Measurements from ENCODE around the gene PRDM12.
A peak's percentile ranks its signal among the peaks of the same experiment; 100 is the strongest.

Gene PRDM12

DNA sequence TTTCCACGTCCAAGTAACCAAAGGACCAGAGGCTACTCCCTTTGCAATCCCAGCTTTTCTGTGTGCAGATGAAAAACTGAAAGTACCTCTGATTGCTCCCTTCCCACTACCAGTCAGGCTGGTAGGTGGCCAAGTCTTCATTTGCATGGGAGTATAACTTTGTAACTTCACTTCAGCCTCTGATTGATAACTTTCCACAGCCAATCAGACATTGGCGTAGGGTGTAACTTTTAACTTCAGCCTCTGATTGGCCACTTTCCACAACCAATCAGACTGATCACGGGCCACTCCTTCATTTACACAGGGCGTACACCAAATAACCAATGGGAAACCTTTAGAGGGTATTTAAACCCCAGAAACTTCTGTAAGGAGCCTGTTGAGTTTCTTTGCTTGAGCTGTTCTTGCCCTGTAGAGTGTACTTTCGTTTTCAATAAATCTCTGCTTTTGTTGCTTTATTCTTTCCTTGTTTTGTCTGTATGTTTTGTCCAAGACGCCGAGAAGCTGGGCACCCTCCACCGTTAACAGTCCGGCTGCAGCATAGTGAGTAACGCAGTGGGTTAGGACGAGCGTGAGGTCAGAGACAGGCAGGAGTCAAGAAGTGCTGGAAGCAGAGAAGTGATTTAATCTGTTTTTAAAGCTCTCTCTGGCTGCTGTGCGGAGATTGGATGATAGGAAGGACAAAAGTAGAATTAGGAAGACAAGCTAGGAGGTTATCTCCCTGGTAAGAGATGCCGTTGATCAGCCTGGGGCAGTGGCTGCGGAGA lies 25.7 kb downstream of the PRDM12 start:
- DNase-seq (ENCODE audit: low read depth): peak; percentile 89

DNA sequence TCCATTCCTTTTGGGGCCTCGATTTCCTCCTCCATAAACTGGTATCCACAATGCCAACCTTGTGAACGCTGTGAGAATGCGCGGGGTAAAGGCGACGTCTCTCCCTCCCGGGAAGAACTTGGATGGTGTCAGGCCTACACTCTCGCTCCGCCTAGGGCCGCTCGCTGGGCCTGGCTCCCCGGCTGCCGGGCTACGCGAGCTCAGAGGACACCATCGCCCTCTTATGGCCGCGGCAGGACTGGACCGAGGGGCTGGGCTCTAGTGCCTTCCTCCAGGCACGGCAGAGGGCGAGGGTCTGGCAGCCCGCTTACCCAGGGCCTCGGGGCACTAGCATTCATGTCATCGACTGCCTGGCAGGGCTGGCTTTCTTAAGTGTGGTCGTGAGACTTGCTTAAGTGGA lies 27.9 kb downstream of the PRDM12 start:
- no peak for DNase-seq (ENCODE audit: low read depth)

DNA sequence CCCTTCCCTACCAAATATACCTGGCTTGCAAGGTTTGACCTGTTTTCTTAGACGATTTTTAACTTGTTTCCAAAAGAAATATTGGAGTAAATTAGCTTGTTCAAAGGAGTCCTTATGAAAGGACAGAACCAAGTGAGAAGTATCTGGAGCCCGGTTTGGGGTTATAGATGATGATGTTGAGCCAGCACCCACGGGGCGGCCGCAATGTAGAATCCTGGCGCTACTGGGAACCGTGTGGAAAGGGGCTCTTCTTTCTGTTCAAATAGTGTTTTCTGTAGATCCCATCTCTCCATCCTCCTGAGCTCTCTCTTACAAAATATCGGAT lies 28.7 kb downstream of the PRDM12 start:
- no peak for DNase-seq (ENCODE audit: low read depth)

DNA sequence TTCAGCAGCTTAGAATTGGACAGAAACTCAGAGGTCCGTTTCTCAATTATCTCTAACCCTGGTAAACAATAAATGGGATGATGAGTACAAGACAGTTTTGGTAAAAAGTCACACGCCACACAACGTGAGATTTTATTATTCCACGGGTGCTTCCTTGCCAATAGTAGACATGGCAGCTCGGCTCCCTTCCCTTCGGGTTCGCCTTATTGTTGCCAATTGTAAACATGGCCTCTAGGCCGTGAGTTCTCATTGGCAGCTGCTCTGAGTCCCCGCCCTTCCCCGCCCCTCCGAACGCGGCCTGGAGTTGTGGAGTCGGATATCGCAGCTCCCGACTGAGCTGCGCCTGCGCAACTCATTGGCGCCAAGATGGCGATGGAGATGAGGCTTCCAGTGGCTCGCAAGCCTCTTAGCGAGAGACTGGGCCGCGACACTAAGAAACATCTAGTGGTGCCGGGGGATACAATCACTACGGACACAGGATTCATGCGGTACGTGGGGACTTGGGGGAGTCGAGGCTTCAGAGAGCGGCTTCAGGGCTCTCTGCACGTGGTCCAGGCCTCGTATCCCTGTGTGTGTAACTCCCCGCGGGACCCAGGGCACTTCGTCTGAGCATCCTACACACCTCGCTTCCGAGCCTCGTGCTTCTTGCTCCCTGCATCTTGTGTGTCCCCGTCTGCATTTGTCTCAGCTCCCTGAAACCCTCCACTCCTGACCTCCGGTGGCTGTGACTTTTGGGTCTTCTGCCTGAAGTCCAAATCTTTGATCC lies 29.2 kb downstream of the PRDM12 start, which contains the start of gene EXOSC2:
EXOSC2 (plus strand) TSS at position 355 of the 766 bp plus-strand sequence; CDS start at position 367, 12 bp downstream.
- DNase-seq (ENCODE audit: low read depth): peak; percentile 96

DNA sequence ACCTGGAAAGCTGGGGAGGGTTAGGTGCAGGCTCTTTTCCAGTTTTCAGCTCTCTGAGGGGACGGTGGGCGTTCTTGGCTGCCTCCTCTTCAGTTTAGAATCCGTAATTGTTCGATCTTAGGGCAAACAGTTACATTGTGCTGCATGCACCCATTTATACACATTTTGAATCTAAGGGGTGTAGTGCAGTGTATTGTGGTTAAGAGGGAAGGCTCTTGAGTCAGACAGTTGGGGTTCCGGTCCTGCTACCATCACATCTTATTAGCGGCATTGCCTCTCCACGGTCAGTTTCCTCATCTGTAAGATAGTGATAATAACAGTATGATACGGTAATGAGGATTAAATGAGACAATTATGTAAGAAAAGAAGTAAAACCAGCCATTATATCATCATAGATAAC lies 29.8 kb downstream of the PRDM12 start:
- no peak for DNase-seq (ENCODE audit: low read depth)

DNA sequence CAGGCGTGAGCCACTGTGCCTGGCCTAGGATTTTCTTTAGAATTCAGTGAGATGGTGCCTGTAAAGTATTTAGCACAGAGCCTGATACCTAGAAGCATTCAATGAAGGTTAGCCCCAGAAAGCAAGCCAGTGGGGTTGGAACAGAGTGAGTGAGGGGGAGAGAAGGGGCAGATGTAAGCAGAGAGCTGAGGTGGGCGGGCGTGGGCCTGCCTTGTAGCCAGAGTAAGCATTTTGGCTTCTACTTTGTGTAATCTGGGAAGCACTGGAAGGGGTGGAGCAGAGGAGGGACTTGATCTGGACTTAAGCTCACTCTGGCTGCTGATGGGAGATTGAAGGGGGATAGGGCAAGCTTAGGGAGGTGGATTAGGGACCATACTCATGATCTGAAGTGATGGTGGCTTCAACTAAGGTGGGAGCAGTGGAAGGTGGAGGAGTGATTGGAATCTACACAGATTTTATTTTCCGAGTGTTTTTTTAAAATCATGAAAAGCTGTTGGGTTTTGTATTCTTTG lies 31.8 kb downstream of the PRDM12 start:
- no peak for DNase-seq (ENCODE audit: low read depth)

DNA sequence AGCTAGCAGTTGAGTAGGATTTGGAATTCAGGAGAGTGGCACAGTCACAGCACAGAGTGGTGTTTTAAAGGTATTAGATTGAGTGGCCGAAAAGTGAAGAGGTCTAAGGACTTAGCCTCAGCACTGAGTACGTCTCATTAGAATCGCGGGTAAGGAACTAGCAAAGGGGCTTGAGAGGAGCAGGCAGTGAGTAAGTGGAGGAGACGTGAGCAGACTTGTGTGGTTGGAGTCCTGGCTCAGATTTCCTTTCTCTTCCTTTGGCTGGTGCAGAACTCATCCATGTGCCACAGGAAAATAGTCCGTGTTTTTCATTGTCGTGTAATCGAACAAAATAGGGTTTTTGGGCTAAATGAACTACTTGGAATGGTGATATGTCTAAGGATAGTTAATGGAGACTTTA lies 32.6 kb downstream of the PRDM12 start:
- DNase-seq (ENCODE audit: low read depth): no peak

DNA sequence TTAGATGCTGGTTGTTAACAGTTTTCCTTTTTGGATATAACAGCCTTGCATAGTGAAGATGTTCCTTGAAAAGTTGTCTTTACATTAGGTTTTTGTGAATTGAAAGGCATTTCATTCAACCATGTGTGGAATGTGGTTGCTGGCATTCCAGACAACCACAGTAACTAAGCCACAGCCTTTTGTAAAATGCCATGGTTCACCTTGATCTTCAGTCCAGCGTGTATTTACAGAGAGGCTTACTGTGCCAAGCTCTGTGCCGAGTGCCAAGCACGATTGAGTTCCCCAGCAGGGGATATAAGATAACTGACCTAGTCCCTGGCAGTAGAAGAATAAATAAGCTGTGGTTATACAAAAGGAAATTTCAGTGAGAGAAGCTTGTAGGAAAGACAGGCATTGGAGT lies 34.1 kb downstream of the PRDM12 start:
- no peak for DNase-seq (ENCODE audit: low read depth)

DNA sequence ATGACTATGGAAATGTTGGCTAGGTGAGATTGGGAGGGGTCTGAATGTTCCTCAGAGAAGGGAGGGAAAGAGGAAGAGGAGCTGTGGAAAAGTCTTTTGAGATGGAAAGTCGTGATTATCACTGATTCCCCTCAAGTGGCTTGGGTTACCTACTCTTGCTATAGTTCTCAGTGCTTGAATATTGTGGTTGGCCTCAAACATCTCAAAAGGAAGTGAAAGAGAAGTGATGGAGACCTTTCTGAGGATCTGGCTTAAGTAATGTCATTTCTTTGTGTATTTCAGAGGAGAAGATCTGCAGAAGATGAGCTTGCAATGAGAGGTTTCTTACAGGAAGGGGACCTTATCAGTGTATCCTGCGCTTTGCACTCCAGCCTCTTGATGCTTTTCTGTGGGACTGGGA lies 34.7 kb downstream of the PRDM12 start:
- DNase-seq (ENCODE audit: low read depth): no peak

DNA sequence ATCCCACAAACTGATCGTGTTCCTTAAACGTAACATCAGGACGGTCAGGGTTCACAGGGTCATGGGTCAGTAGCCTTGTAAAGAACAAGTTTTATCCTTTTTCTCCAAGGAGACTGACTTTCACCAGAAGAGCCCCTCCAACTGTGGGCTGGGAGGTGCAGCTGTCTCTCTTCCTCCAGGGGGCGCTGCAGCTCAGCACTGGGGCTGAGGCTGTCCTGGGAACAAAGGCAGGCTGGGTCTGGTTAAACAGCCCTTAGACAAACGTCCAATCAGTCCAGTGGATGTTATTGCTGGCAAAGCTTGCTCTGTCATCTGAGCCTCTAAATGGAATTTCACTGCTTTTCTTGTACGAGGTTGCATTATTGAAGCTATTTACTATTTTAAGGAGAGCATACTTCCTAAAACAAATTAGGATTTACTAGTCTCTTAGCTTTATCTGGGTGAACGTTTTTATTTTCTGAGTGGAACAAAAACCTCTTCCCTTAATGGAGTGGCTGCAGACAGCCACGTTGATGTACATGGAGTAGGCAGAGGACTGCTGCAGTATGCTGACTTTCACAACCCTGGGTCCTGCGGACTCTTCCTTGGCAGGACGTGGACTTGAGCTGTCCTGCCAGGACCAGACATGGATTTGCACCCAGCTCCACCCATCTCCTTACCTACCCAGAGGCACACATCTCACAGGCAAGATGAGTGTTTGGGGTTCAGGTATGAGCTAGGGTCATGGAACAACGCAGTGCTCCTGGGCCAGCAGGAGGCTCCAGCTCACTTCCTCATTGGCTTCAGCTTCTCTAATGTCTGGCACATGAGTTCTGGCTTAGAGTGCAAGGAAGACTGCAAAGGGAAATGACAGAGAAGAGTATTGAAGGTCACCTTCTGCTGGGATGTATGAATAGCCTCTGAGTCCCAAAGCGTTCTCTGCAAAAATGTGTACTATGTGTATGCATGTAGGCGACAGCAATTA lies 36.9 kb downstream of the PRDM12 start:
- peak; percentile 50 for DNase-seq (ENCODE audit: low read depth)

DNA sequence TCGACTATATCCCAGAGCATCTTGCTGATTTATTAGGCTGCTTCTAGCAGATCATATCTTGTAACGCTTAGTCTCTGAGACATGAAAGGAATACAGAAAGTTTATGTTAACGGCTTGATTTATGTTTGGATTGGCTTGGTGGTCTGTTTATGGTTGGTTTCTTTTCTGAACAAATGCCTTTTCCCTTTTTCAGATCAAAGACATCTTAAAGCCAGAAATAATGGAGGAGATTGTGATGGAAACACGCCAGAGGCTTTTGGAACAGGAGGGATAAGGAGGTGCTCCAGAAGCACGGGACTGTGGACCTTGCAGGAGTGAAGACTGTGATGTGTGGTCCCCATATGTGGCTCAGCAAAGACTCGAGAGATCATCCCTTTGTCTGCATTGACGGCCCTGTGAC lies 39.1 kb downstream of the PRDM12 start:
- no peak for DNase-seq (ENCODE audit: low read depth)

DNA sequence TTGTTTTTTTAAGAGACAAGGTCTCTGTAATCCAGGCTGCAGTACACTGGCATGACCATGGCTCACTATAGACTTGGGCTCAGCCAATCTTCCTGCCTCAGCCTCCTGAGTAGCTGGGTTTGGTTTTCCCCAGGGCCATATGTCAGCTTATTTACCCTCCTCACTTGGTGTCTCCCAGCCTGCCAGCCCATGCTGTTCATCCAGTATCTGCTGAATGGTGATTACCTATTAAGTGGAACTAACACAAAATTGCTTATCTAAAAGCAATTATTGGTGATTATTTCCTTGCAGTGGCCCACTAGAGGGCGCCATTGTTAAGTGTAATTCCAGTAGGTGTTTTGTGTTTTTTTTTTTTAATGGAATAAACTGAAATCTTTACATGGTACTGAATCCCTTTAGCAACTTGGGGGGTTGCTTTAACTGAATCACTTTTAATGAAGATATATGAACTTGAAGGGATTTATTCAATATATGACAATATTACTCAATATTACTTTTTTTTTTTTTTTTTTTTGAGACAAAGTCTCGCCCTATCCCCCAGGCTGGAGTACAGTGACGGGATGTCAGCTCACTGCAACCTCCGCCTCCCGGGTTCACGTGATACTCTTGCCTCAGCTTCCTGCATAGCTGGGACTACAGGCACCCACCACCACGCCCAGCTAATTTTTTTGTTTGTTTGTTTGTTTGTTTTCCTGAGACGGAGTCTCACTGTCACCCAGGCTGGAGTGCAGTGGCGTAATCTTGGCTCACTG lies 43.0 kb downstream of the PRDM12 start:
- DNase-seq (ENCODE audit: low read depth): no peak

DNA sequence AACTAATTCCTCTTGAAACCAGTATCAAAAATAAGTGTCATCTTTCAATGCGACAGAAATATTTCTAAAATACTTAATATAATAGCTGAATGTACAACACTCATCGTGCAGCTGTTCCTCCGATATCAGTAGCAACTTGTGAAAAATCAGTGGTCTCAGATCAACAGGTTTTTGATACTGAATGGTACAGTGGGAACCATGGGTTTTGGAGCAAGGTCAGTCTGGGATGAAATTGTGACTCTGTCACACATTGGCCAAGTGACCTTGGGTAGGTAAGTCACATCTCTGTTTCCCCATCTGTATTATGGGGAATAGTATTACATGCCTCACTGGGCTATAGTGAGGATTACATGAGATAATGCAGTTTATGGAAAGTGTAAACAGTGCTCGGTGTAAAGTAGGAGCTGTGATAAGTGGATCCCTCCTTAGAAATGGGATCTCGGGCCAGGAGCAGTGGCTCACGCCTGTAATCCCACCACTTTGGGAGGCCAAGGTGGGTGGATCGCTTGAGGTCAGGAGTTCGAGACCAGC lies 46.5 kb downstream of the PRDM12 start:
- DNase-seq (ENCODE audit: low read depth): no peak

DNA sequence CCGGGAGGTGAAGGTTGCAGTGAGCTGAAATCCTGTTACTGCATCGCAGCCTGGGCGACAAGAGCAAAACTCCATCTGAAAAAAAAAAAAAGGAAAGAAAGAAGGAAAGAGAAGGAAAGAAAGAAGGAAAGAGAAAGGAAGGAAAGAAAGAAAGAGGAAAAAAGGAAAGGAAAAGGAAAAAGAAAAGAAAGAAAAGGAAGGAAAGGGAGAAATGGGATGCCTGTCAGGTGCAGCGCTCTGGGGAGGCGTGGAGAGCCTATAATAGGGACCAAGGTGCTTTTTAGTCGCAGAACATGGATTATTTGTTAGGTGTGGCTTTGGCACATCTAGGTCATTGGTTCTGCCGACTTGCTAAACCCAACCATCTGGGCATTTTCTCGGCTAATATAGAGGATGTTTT lies 47.1 kb downstream of the PRDM12 start:
- no peak for DNase-seq (ENCODE audit: low read depth)

DNA sequence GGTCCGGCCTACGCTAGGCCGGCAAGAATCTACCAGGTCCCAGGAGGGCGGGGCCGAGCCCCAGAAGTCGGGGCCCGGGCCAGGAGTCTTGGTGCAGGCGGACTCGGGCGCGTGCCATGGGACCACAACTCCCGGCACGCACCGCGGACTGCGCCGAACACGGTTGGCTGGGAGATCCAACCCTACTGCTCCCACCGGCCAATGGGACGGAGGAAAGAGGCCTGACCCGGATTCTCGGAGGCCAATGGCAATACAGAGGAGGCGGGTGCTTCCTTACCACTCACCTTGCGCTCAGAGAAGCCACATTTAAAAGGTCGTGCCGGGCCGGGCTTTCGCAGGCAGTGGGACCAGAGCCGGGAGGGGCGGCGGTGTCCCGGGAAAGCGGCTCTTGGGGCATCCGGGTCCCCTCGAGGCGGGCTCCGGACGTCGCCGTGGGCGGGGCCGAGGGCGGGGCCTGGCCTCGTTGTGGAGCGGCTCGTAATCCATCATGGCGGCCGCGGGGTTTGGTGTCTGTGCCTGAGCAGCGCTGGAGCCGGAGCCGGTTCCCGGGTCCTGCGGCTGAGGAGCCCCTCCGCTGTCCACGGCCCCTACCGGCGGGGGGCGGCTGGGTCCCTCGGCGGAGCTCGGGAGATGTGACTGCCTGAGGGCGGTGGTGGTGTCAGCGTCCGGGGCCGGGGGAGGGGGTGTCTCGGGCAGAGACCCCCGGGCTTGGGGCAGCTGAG lies 48.3 kb downstream of the PRDM12 start:
- peak; percentile 98 for DNase-seq (ENCODE audit: low read depth)

DNA sequence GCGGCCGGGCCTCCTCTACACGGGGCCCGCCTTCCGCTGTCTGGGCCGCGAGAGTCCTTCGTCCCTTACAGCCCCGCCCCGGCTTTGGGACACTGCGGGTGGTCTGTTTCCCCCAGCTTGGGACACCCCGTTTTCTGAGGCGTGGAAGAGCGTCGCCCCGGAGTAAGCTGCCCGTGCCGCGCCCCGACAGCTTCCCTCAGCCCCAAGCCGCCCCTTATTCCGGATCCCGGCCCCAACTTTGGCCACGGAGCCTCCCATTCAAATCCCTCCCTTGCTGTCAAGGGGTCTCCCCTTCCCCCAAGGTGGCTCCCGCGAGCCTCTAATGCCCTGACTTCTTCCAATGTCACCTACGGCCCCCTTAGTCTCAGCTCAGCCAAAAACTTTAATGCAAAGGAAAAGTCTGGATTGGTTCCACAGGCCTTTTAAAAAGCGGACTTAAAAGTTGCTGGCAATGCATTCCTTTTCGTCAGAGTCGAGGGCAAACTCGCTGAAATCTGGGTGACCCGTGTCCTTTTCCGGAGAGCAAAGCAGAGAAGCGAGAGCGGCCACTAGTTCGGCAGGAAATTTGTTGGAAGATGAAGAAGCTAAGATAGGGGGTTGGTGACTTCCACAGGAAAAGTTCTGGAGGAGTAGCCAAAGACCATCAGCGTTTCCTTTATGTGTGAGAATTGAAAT lies 49.0 kb downstream of the PRDM12 start:
- DNase-seq (ENCODE audit: low read depth): no peak

DNA sequence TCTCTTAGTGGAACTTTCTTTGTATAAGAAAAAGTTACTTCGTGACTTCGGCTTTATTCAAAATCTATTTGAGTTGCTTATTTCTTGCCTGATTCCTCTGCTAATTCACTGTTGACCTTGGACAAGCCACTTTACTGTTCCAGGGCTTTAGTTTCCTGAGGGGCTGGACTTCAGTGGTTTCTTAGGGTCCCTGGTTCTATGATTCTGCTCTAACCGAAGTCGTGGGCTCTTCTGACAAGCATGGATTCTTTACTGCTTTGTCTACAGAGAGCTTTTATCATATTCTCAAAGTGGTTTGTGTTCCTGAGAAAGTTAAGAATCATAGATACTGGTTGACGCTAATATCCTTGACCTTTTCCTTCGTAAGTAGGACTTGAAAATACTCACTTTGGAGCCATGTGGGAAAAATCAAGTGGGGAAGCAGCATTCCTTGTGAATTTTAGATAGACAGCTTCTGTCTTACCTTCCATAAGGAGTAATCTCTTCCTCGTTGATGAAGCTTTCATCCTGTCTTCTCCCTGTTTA lies 50.3 kb downstream of the PRDM12 start:
- no peak for DNase-seq (ENCODE audit: low read depth)

DNA sequence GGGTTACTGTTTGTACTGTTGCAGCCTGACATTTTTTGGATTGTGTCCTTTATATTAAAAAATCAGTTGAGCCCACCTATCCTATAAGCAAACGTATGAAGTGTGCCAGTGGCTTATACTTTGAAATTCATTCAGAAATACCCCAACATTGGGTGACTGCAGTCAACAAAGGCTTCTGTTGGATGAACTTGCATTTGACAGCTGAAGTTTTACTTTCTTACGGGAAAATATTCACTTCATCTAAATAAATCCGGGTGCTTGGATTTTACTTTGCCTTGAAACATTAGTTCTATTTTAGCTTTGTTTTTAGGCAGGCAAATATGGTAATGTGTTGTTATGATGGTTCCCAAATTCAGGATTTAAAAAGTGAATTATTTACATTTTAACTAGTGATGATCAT lies 50.9 kb downstream of the PRDM12 start:
- no peak for DNase-seq (ENCODE audit: low read depth)

DNA sequence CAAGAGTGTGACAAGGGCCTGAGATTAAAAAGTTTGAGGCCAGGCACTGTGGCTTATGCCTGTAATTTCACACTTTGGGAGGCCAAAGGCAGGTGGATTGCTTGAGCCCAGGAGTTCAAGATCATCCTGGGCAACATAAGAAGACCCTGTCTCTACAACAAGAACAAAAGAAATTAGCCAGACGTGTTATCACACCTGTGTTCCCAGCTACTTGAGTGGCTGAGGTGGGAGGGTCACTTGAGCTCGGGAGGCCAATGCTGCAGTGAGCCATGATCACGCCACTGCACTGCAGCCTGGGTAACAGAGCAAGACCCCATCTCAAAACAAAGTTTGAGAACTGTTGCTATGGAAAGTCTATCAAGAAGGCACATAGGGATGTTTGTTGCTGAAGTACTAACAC lies 54.2 kb downstream of the PRDM12 start:
- no peak for DNase-seq (ENCODE audit: low read depth)

DNA sequence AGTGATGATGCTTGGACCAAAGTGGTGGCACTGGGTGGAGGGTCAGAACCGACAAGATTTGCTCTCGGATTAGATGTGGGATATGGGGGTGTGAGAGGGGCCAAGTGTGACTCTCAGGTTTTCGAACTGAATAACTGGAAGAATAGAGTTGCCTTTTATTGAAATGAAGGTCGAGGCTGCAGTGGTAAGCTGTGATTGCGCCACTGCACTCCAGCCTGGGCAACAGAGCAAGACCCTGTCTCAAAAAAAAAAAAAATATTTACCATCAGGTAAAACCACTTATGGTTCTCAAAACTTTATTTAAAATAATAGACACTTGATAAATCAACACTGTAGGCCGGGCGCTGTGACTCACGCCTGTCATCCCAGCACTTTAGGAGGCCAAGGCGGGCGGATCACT lies 56.4 kb downstream of the PRDM12 start:
- DNase-seq (ENCODE audit: low read depth): no peak
